CD4-positive, alpha-beta T cell (primary cell): ENCODE results near the gene MAN2A2. TPM values are rescaled to one million over a fixed set of nuclear protein-coding genes. Genes with fewer than 3 reads are reported as not detected.

Experiments
- ATAC-seq: fragments of 200-7000 bp; cut with Tn5 transposase; one replicate; pipeline ENCODE4 v1.10.0; 2022; ENCODE audit warnings: mild to moderate bottlenecking; ENCODE audit not compliant: poor library complexity
- CTCF ChIA-PET: fragments of 350-600 bp; sonication (Branson Sonifier 250); formaldehyde crosslinking; loops from one replicate; lab custom pipeline; 2021; ENCODE audit warnings: antibody characterized with exemption, inconsistent platforms; lab: Charles Lee
- POLR2A ChIA-PET: fragments of 350-600 bp; sonication (Branson Sonifier 250); formaldehyde crosslinking; loops from one replicate; lab custom pipeline; 2021; ENCODE audit warnings: antibody characterized with exemption, inconsistent platforms; lab: Charles Lee
- DNase-seq, 14 experiments: peaks; one replicate each; pipeline ENCODE4 v3.0.0-alpha.2; 2013 to 2020; ENCODE audit warnings: mixed read lengths in 2 of 14
- H3K27ac ChIP-seq, 2 donors: one replicate each; pipeline versions ENCODE4 v1.5.1 to v1.7.0; 2013; ENCODE audit warnings: low read length in 2 of 2, low read depth in 1 of 2, mild to moderate bottlenecking in 1 of 2
- H3K27me3 ChIP-seq, 2 experiments: 1 replicate in 1 of 2; 2 replicates in 1 of 2; pipeline versions ENCODE4 v1.6.1 to v1.7.0; 2013; ENCODE audit warnings: low read length in 2 of 2, control low read depth in 1 of 2, mild to moderate bottlenecking in 1 of 2, moderate library complexity in 1 of 2; ENCODE audit not compliant: insufficient read depth in 2 of 2, control insufficient read depth in 1 of 2
- H3K36me3 ChIP-seq: one replicate; pipeline ENCODE4 v1.6.1; 2013; ENCODE audit warnings: low read length, control low read depth; ENCODE audit not compliant: insufficient read depth
- H3K4me1 ChIP-seq: one replicate; pipeline ENCODE4 v1.6.1; 2013; ENCODE audit warnings: low read length, control low read depth; ENCODE audit not compliant: insufficient read depth
- H3K4me3 ChIP-seq: one replicate; pipeline ENCODE4 v1.5.1; 2013; ENCODE audit warnings: mild to moderate bottlenecking, low read length, moderate library complexity
- H3K9me3 ChIP-seq, 2 experiments: 1 replicate in 1 of 2; 2 replicates in 1 of 2; pipeline versions ENCODE4 v1.6.1 to v1.7.0; 2013; ENCODE audit warnings: low read length in 2 of 2, mild to moderate bottlenecking in 2 of 2, control low read depth in 1 of 2, moderate library complexity in 1 of 2; ENCODE audit not compliant: control insufficient read depth in 1 of 2, insufficient read depth in 1 of 2
- H3K27ac Mint-ChIP-seq: one replicate; pipeline ENCODE4 v1.8.0; 2020; ENCODE audit warnings: mixed read lengths
- H3K27me3 Mint-ChIP-seq: one replicate; pipeline ENCODE4 v1.8.0; 2021; ENCODE audit warnings: mixed read lengths
- H3K36me3 Mint-ChIP-seq: one replicate; pipeline ENCODE4 v1.8.0; 2021; ENCODE audit warnings: low read depth, mixed read lengths
- H3K4me1 Mint-ChIP-seq: one replicate; pipeline ENCODE4 v1.8.0; 2021; ENCODE audit warnings: low read depth, mixed read lengths
- H3K4me3 Mint-ChIP-seq: one replicate; pipeline ENCODE4 v1.8.0; 2020; ENCODE audit warnings: mild to moderate bottlenecking, mixed read lengths
- H3K9me3 Mint-ChIP-seq: one replicate; pipeline ENCODE4 v1.8.0; 2020; ENCODE audit warnings: mixed read lengths
- intact Hi-C, 2 experiments: fragments of 100-400 bp; cut with DNase I in 1 of 2; cut with micrococcal nuclease in 1 of 2; formaldehyde crosslinking; loops; one replicate each; pipeline versions ENCODE4 v1.15.1 to v1.9.0; 2023 to 2025; cut with DNase I, micrococcal nuclease
- total RNA-seq, 174 experiments: library from RNA in 2 of 174; stranded (reverse) in 2 of 174; gene quantifications; one replicate each; pipeline ENCODE4 v1.2.3 and lab custom pipeline; 2021 to 2026
- TF ChIP-seq, protein P1 (sequence below): fragments of 200-600 bp; IDR thresholded peaks from one replicate; pipeline ENCODE4 v1.8.0; 2022; ENCODE audit warnings: antibody characterized with exemption, mild to moderate bottlenecking

Gene MAN2A2
- total RNA-seq, 2 experiments from 2014 or later = 125 to 128 TPM

DNA sequence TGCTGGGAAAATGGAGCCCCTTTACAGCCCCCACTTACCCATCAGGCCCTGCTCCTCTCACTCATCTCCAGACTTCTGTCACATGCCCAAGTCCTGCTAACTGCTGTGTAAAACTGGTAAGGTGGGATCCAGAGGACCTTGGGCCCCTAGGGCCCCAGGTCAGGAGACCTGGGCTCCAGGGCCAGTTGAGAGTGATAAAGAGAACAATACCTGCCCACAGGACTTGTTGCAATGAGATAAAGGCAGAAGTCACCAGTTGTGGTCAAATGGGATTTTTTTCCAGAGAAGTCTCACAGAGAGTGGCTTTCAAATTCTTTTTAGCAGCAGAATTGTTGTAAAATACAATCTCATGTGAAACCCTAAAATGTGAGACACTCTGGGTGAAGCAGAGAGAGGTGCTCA, 34.0 kb upstream of the MAN2A2 start:
- ATAC-seq (no peak), DNase-seq (no peak)
- Histone ChIP-seq H3K27me3 (no peaks in the 10 kb centered on the region), H3K4me1 (peaks cover 43% of the 10 kb centered on the region), H3K27ac (peak overlapping the region in 1 of 2 donors; percentile 25), H3K9me3 (no peaks in the 10 kb centered on the region), H3K4me3 (no peak overlapping the region), H3K36me3 (no peaks in the 10 kb centered on the region)
- H3K9me3 Mint-ChIP-seq = no peaks in the 10 kb centered on the region
- ChIA-PET POLR2A (no interaction called here), CTCF (no interaction called here)
- H3K4me3 Mint-ChIP-seq = peak overlapping the region; percentile 25
- H3K4me1 Mint-ChIP-seq = peaks cover 41% of the 10 kb centered on the region
- TF ChIP-seq, protein P1, sequence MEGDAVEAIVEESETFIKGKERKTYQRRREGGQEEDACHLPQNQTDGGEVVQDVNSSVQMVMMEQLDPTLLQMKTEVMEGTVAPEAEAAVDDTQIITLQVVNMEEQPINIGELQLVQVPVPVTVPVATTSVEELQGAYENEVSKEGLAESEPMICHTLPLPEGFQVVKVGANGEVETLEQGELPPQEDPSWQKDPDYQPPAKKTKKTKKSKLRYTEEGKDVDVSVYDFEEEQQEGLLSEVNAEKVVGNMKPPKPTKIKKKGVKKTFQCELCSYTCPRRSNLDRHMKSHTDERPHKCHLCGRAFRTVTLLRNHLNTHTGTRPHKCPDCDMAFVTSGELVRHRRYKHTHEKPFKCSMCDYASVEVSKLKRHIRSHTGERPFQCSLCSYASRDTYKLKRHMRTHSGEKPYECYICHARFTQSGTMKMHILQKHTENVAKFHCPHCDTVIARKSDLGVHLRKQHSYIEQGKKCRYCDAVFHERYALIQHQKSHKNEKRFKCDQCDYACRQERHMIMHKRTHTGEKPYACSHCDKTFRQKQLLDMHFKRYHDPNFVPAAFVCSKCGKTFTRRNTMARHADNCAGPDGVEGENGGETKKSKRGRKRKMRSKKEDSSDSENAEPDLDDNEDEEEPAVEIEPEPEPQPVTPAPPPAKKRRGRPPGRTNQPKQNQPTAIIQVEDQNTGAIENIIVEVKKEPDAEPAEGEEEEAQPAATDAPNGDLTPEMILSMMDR = no peak
- peak overlapping the region; percentile 89 for H3K27ac Mint-ChIP-seq
- peaks cover 17% of the 10 kb centered on the region for H3K36me3 Mint-ChIP-seq
- H3K27me3 Mint-ChIP-seq = no peaks in the 10 kb centered on the region
- intact Hi-C loops = no loop called here

DNA sequence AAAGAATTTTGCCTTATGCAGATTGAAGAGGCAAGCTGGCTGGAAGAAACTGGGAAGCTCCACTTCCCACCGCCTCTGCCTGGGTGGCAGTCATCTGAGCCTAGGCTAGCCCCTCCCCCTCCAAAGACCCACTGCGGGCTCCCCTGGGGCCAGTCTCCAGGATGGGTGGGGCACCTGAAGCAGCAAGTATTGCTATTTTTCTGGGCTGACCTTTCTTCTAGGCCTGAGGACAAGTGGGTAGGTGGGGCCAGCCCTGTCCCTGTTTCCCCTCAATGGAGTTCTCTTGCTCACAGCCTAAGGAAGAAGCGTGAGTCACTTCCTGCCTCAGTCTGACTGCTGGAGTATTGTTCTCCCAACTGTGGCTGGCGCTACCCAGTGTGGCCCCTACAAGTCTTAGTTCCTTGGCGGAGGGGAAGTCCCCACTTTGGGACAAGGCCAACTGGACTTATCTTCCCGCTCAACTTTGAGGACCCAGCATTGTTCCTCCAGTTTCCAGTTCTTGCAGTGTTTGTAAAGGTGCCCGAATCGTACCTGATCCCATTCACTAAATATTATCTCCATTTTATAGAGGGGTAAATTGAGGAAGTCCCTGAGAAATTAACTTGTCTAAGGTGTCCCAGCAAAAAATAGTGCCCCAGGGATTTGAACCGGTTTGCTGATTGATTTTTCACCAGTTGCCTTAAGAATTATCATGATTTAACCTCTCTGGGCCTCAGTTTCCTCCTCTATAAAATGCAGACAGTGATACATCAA, 33.3 kb upstream of the MAN2A2 start:
- H3K4me1 ChIP-seq = peaks cover 46% of the 10 kb centered on the region
- no peaks in the 10 kb centered on the region for H3K9me3 ChIP-seq
- Mint-ChIP-seq H3K9me3 (no peaks in the 10 kb centered on the region), H3K27me3 (no peaks in the 10 kb centered on the region), H3K36me3 (peaks cover 17% of the 10 kb centered on the region), H3K4me3 (peak overlapping the region; percentile 98), H3K4me1 (peaks cover 41% of the 10 kb centered on the region), H3K27ac (peak overlapping the region; percentile 89)
- TF ChIP-seq, protein P1 = no peak
- POLR2A ChIA-PET = interaction anchor here (1.9 to 2.2 kb wide), 3 partner anchors 11 to 153 kb away, joined by 6 to 16 read pairs (median 7); partner anchors contain the start of gene BLM
- H3K36me3 ChIP-seq = no peaks in the 10 kb centered on the region
- H3K27me3 ChIP-seq = no peaks in the 10 kb centered on the region
- H3K27ac ChIP-seq = peak overlapping the region in 1 of 2 donors; percentile 25
- no peak overlapping the region for H3K4me3 ChIP-seq
- CTCF ChIA-PET = interaction anchor here (0.9 kb wide), 2 partner anchors 16 to 152 kb away, joined by 3 read pairs; no protein-coding TSS in a partner anchor
- DNase-seq (peak in 6 of 14 experiments; percentile 17 to 74 (median 52)), ATAC-seq (peak; percentile 32)
- intact Hi-C loops = loop anchor here (2.0 to 10.0 kb wide), 7 partner anchors 13 to 155 kb away; partner anchors contain the start of genes BLM (in 2 of the 2) and HDDC3 (in 1 of the 2)

DNA sequence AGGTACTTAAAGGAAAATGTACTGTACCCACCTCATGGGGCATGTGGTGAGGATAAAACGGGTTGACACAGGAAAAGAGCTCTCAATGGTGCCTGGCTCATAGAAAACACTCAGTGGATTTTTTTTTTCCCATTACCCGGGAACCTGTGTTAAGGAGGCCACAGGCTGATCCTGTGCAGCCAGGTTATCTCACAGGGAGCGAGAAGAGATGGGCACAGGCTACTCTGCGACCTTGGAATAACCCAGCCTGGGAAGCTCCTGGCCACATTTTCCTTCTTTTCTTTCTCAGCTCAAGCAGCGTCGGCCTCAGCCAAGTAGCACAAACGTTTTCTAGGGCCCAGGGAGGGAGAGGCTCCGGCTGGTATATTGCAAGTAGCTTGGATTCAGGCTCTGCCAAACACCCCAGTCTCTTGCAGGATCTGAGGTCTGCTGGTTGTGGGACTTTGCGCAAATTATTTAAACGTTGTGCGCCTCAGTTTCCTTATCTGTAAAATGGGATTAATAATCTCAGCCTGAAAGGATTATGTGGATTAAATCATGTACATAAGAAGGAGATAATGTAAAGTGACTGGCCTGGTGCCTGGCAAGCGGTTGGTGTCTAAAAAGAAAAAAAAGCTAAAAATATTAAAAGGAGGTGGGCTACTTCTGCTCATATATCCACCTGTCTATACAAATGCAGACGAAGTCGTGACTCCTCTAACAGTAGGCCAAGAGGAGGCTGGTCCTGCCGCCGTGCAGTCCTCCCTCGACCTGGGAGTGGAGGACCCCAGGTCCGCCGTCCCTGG, 32.6 kb upstream of the MAN2A2 start:
- intact Hi-C loops = loop anchor here (1.0 to 10.0 kb wide), 8 partner anchors 14 to 156 kb away; partner anchors contain the start of genes BLM (in 2 of the 2) and HDDC3 (in 1 of the 2)
- Mint-ChIP-seq H3K27me3 (no peaks in the 10 kb centered on the region), H3K9me3 (no peaks in the 10 kb centered on the region), H3K36me3 (peaks cover 17% of the 10 kb centered on the region), H3K27ac (peak overlapping the region; percentile 89), H3K4me1 (peaks cover 41% of the 10 kb centered on the region), H3K4me3 (peak overlapping the region; percentile 98)
- Histone ChIP-seq H3K27me3 (no peaks in the 10 kb centered on the region), H3K27ac (no peak overlapping the region), H3K4me3 (peak overlapping the region; percentile 67), H3K36me3 (peaks cover under 1% of the 10 kb centered on the region), H3K4me1 (peaks cover 46% of the 10 kb centered on the region), H3K9me3 (no peaks in the 10 kb centered on the region)
- DNase-seq = peak in 2 of 14 experiments; percentile 45 to 50
- peak; percentile 19 for ATAC-seq
- ChIA-PET CTCF (interaction anchor here (0.9 to 1.5 kb wide), 3 partner anchors 16 to 153 kb away, joined by 3 to 8 read pairs (median 3); partner anchors contain the start of gene HDDC3), POLR2A (interaction anchor here (1.3 to 2.2 kb wide), 9 partner anchors 12 to 154 kb away, joined by 3 to 16 read pairs (median 6); partner anchors contain the start of genes BLM, FES, HDDC3 and UNC45A)
- TF ChIP-seq, protein P1 = no peak
